Naive thymus-derived CD4-positive, alpha-beta T cell (primary cell): ENCODE results near the gene TFF3. TPM values are rescaled to one million over a fixed set of nuclear protein-coding genes. Genes with fewer than 3 reads are reported as not detected.

Source experiments
- ATAC-seq: fragments of 150-1000 bp; cut with Tn5 transposase; 2 replicates; pipeline ENCODE4 v1.10.0; 2021; ENCODE audit warnings: mild to moderate bottlenecking, moderate library complexity
- CTCF ChIA-PET: fragments of 350-600 bp; sonication (Branson Sonifier 250); formaldehyde crosslinking; loops from one replicate; lab custom pipeline; 2021; ENCODE audit warnings: antibody characterized with exemption; lab: Charles Lee
- POLR2A ChIA-PET: fragments of 350-600 bp; sonication (Branson Sonifier 250); formaldehyde crosslinking; loops from one replicate; lab custom pipeline; 2021; ENCODE audit warnings: antibody characterized with exemption, inconsistent platforms; lab: Charles Lee
- DNase-seq, 9 donors: peaks; one replicate each; pipeline versions ENCODE4 v3.0.0 to v3.0.0-alpha.2; 2020 to 2022; ENCODE audit warnings: mixed read lengths in 1 of 9
- H3K27ac ChIP-seq: one replicate; pipeline ENCODE4 v1.7.0; 2013; ENCODE audit warnings: mild to moderate bottlenecking, low read depth, low read length, moderate library complexity
- H3K27me3 ChIP-seq, 2 donors: one replicate each; pipeline ENCODE4 v1.7.0; 2013; ENCODE audit warnings: low read length in 2 of 2, mild to moderate bottlenecking in 2 of 2, moderate library complexity in 2 of 2; ENCODE audit not compliant: control insufficient read depth in 2 of 2, insufficient read depth in 2 of 2
- H3K36me3 ChIP-seq, 3 experiments: 1 replicate in 2 of 3; 2 replicates in 1 of 3; pipeline ENCODE4 v1.7.0; 2013; ENCODE audit warnings: low read length in 3 of 3, mild to moderate bottlenecking in 3 of 3, moderate library complexity in 1 of 3; ENCODE audit not compliant: insufficient read depth in 3 of 3, control insufficient read depth in 2 of 3
- H3K4me1 ChIP-seq, 2 donors: one replicate each; pipeline ENCODE4 v1.7.0; 2013; ENCODE audit warnings: low read length in 2 of 2, mild to moderate bottlenecking in 2 of 2, moderate library complexity in 1 of 2; ENCODE audit not compliant: control insufficient read depth in 2 of 2, insufficient read depth in 2 of 2
- H3K4me3 ChIP-seq: 2 replicates; pipeline ENCODE4 v1.7.0; 2013; ENCODE audit warnings: mild to moderate bottlenecking, low read length
- H3K9me3 ChIP-seq, 3 experiments: 1 replicate in 2 of 3; 2 replicates in 1 of 3; pipeline ENCODE4 v1.7.0; 2013; ENCODE audit warnings: low read length in 3 of 3; ENCODE audit not compliant: control insufficient read depth in 2 of 3
- H3K27ac Mint-ChIP-seq, 9 donors: one replicate each; pipeline ENCODE4 v1.8.0; 2020 to 2022; ENCODE audit warnings: mixed read lengths in 9 of 9, mild to moderate bottlenecking in 8 of 9, moderate library complexity in 5 of 9, inconsistent platforms in 2 of 9
- H3K27me3 Mint-ChIP-seq, 5 donors: one replicate each; pipeline ENCODE4 v1.8.0; 2021 to 2022; ENCODE audit warnings: mixed read lengths in 5 of 5, mild to moderate bottlenecking in 1 of 5
- H3K36me3 Mint-ChIP-seq, 5 donors: one replicate each; pipeline ENCODE4 v1.8.0; 2020 to 2022; ENCODE audit warnings: mixed read lengths in 5 of 5, mild to moderate bottlenecking in 3 of 5, inconsistent platforms in 1 of 5
- H3K4me1 Mint-ChIP-seq, 7 donors: one replicate each; pipeline ENCODE4 v1.8.0; 2020 to 2022; ENCODE audit warnings: mixed read lengths in 7 of 7, mild to moderate bottlenecking in 3 of 7, inconsistent platforms in 1 of 7
- H3K4me3 Mint-ChIP-seq, 10 donors: one replicate each; pipeline ENCODE4 v1.8.0; 2020 to 2022; ENCODE audit warnings: mild to moderate bottlenecking in 10 of 10, mixed read lengths in 10 of 10, moderate library complexity in 6 of 10, inconsistent platforms in 2 of 10
- H3K9me3 Mint-ChIP-seq, 11 donors: one replicate each; pipeline ENCODE4 v1.8.0; 2020 to 2022; ENCODE audit warnings: mixed read lengths in 11 of 11, mild to moderate bottlenecking in 4 of 11, inconsistent platforms in 1 of 11, moderate library complexity in 1 of 11
- intact Hi-C, 2 donors: fragments of 100-400 bp; cut with micrococcal nuclease; formaldehyde crosslinking; loops; one replicate each; pipeline ENCODE4 v1.15.1; 2023
- polyA plus RNA-seq, 2 donors: library from polyadenylated mRNA; unstranded; fragments of 300-500 nt; fragmentation: Illumina TruSeq; gene quantifications; one replicate each; pipeline ENCODE4 v1.2.3, GENCODE V29; 2021
- total RNA-seq, 6 experiments: library from RNA in 5 of 6; stranded (reverse) in 5 of 6; gene quantifications; 1 replicate in 5 of 6; 2 replicates in 1 of 6; pipeline ENCODE4 v1.2.3 and lab custom pipeline; 2021 to 2026

Gene TFF3
- total and polyA plus RNA-seq, 7 experiments from 2014 or later, result not detected

DNA sequence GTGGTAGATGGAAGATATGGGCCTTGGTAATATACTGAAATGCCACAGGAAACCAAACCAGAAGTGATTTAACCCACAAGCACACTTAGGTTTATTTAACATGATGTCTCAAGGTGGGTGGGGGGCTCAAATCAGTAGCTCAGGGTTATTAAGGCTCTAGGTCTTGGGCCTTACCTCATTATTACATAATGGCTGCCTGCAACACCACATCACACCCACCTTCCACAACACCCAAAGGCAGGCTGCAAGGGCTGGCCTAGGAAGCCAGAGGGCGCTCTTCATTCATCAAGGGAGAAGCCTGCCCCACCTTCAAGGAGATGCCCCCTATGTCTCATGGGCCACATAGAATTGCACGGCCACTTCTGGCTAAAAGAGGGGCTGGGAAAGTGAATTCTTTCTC is 45.1 kb upstream of the TFF3 start:
- H3K4me1 ChIP-seq, result no peaks in the 10 kb centered on the region
- no peak for ATAC-seq
- no peak overlapping the region for H3K27ac ChIP-seq
- Mint-ChIP-seq H3K4me1 (peaks cover 0 to 7% (median 4%) of the 10 kb centered on the region in 7 donors), H3K9me3 (peaks cover 0 to 22% (median 4%) of the 10 kb centered on the region in 11 donors), H3K4me3 (no peak overlapping the region), H3K36me3 (peaks cover 0 to 14% (median 4%) of the 10 kb centered on the region in 5 donors), H3K27ac (no peak overlapping the region), H3K27me3 (peaks cover 0 to 27% (median 0%) of the 10 kb centered on the region in 5 donors)
- H3K36me3 ChIP-seq, result no peaks in the 10 kb centered on the region
- DNase-seq, result no peak
- ChIA-PET POLR2A (no interaction called here), CTCF (interaction anchor here (0.9 kb wide), 1 partner anchor 89 kb away, joined by 3 read pairs; no protein-coding TSS in a partner anchor)
- intact Hi-C loops, result loop anchor here in 1 of 2 donors (5.0 kb wide), 1 partner anchor 42 kb away; the partner anchor contains the start of gene UBASH3A
- no peak overlapping the region for H3K4me3 ChIP-seq
- H3K27me3 ChIP-seq, result no peaks in the 10 kb centered on the region
- H3K9me3 ChIP-seq, result peaks cover 0 to 4% (median 0%) of the 10 kb centered on the region in 3 experiments

DNA sequence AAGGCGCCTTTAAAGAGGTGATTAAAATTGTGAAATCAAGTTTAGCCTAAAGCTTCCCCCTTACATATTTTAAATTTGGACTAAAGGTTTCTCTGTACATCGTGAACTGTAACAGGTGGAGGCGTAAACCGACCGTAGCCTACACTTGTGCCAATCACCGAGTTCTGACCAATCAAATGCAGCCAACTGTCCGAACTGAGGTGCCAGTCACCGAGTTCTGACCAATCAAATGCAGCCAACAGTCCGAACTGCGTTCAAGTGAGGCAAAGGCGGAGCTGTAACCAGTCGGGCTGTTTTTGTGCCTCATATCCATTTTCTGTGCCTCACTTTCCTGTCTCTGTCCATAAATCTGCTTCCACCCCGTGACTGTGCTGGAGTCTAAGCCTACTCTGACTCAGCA is 43.7 kb upstream of the TFF3 start:
- H3K27me3 ChIP-seq, result no peaks in the 10 kb centered on the region
- ChIA-PET CTCF (no interaction called here), POLR2A (no interaction called here)
- no peaks in the 10 kb centered on the region for H3K4me1 ChIP-seq
- ATAC-seq (no peak), DNase-seq (no peak)
- H3K9me3 ChIP-seq, result peaks cover 0 to 7% (median 4%) of the 10 kb centered on the region in 3 experiments
- H3K4me3 ChIP-seq, result no peak overlapping the region
- intact Hi-C loops, result no loop called here
- Mint-ChIP-seq H3K27ac (peak overlapping the region in 1 of 9 donors; percentile 18), H3K4me1 (peaks cover 0 to 5% (median 4%) of the 10 kb centered on the region in 7 donors), H3K36me3 (peaks cover 0 to 19% (median 4%) of the 10 kb centered on the region in 5 donors), H3K4me3 (no peak overlapping the region), H3K9me3 (peaks cover 0 to 36% (median 10%) of the 10 kb centered on the region in 11 donors), H3K27me3 (peaks cover 0 to 27% (median 0%) of the 10 kb centered on the region in 5 donors)
- H3K27ac ChIP-seq, result no peak overlapping the region
- H3K36me3 ChIP-seq, result no peaks in the 10 kb centered on the region

DNA sequence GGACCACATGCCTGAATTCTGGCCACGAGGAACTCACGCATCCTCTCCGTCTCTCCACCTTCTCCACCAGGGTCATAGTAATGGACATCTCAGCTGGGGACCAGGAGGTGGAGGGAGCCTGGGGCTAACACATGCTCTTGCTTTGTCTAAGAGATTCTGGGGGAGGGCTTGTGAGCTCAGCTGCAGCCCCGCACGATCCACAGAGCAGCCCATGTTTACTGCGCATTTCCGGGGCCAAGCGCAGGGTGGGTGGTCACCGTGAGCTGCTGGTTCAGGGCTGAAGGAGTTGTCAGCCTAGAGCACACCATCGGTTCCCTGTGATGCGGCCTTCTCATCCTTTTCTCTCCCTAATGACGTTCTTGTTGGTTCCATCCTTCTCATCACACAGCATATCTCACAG is 43.1 kb upstream of the TFF3 start:
- H3K36me3 ChIP-seq, result no peaks in the 10 kb centered on the region
- peaks cover 0 to 7% (median 4%) of the 10 kb centered on the region in 3 experiments for H3K9me3 ChIP-seq
- CTCF ChIA-PET, result interaction anchor here (0.9 kb wide), 1 partner anchor 99 kb away, joined by 3 read pairs; no protein-coding TSS in a partner anchor
- Mint-ChIP-seq H3K27ac (no peak overlapping the region), H3K4me1 (peaks cover 0 to 4% (median 0%) of the 10 kb centered on the region in 7 donors), H3K36me3 (peaks cover 0 to 19% (median 4%) of the 10 kb centered on the region in 5 donors), H3K27me3 (peaks cover 0 to 24% (median 0%) of the 10 kb centered on the region in 5 donors), H3K9me3 (peaks cover 0 to 40% (median 11%) of the 10 kb centered on the region in 11 donors), H3K4me3 (no peak overlapping the region)
- H3K27me3 ChIP-seq, result no peaks in the 10 kb centered on the region
- ATAC-seq (no peak), DNase-seq (no peak)
- POLR2A ChIA-PET, result no interaction called here
- no peak overlapping the region for H3K27ac ChIP-seq
- H3K4me1 ChIP-seq, result no peaks in the 10 kb centered on the region
- no peak overlapping the region for H3K4me3 ChIP-seq
- intact Hi-C loops, result no loop called here

DNA sequence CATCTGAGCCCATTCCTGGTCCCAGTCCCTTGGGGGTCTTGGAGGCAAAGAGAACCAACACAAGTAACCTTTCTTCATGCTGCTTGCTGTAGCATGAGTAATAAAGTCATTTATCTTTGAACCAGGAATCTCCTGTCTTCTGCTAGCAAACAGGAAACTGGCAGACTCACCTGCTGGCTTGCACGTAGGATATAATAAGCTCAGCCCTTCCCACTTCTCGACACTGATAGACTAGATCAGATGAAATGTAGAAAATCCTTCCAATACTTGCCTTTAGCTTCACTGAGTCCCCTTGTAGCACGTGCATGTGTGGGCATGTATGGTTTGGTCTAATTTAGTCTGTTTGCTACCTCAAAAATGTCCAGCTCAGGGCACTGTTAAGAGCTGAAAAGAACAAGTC is 42.1 kb upstream of the TFF3 start:
- CTCF ChIA-PET, result interaction anchor here (0.9 kb wide), 1 partner anchor 98 kb away, joined by 3 read pairs; no protein-coding TSS in a partner anchor
- H3K27me3 Mint-ChIP-seq, result peaks cover 0 to 21% (median 0%) of the 10 kb centered on the region in 5 donors
- POLR2A ChIA-PET, result no interaction called here

DNA sequence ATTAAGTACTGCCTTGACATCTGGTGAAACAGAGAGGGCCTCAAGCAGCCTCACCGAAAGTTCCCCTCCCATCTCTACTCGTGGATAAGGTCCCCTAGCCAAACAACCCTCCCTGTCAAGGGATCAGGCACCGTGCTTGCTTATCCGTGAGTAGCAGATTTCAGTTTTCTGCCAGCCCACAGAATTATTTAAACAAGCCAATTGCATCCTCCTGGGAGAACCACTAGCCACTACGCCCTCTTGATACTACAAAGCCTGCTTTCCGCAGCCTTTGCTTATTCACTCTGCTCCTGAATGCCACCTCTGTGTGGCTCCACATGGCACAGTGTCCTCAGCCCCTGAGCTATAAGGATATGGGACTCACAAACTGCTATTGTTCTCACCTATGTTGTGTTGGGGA is 41.4 kb upstream of the TFF3 start:
- no peak for ATAC-seq
- Histone ChIP-seq H3K36me3 (no peaks in the 10 kb centered on the region), H3K9me3 (peaks cover 0 to 7% (median 4%) of the 10 kb centered on the region in 3 experiments), H3K27ac (no peak overlapping the region), H3K27me3 (no peaks in the 10 kb centered on the region), H3K4me3 (no peak overlapping the region), H3K4me1 (no peaks in the 10 kb centered on the region)
- Mint-ChIP-seq H3K27ac (no peak overlapping the region), H3K36me3 (peaks cover 0 to 19% (median 4%) of the 10 kb centered on the region in 5 donors), H3K4me1 (peaks cover 0 to 4% (median 0%) of the 10 kb centered on the region in 7 donors), H3K4me3 (no peak overlapping the region), H3K27me3 (peaks cover 0 to 17% (median 0%) of the 10 kb centered on the region in 5 donors), H3K9me3 (peaks cover 0 to 40% (median 11%) of the 10 kb centered on the region in 11 donors)
- DNase-seq, result no peak
- ChIA-PET CTCF (interaction anchor here (0.6 kb wide), 1 partner anchor 470 kb away, joined by 3 read pairs; no protein-coding TSS in a partner anchor), POLR2A (no interaction called here)
- intact Hi-C loops, result no loop called here

More for the DNA sequence above, 42.1 kb upstream of the TFF3 start:
- no peak overlapping the region for H3K4me3 Mint-ChIP-seq
- no peak for DNase-seq
- H3K9me3 Mint-ChIP-seq, result peaks cover 0 to 40% (median 11%) of the 10 kb centered on the region in 11 donors
- H3K4me3 ChIP-seq, result no peak overlapping the region
- peaks cover 0 to 7% (median 4%) of the 10 kb centered on the region in 3 experiments for H3K9me3 ChIP-seq
- no peaks in the 10 kb centered on the region for H3K4me1 ChIP-seq
- intact Hi-C loops, result no loop called here
- no peaks in the 10 kb centered on the region for H3K27me3 ChIP-seq
- H3K4me1 Mint-ChIP-seq, result peaks cover 0 to 4% (median 0%) of the 10 kb centered on the region in 7 donors
- peaks cover 0 to 19% (median 4%) of the 10 kb centered on the region in 5 donors for H3K36me3 Mint-ChIP-seq
- no peak overlapping the region for H3K27ac Mint-ChIP-seq
- no peak overlapping the region for H3K27ac ChIP-seq
- ATAC-seq, result no peak
- H3K36me3 ChIP-seq, result no peaks in the 10 kb centered on the region

DNA sequence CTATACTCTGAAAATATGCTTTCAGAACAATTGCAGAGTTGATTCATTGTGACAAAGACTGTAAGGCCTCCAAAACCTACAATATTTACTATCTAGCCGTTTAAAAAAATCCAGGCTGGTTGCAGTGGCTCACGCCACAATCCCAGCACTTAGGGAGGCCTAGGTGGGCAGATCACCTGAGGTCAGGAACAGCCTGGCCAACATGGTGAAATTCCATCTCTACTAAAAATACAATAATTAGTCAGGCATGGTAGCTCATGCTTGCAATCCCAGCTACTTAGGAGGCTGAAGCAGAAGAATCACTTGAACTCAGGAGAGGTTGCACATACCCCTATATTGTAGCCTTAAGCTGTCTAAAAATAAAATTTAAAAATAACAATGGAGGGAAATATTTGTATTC is 40.8 kb upstream of the TFF3 start:
- H3K27me3 Mint-ChIP-seq, result peaks cover 0 to 17% (median 0%) of the 10 kb centered on the region in 5 donors
- peaks cover 0 to 19% (median 4%) of the 10 kb centered on the region in 5 donors for H3K36me3 Mint-ChIP-seq
- ATAC-seq (no peak), DNase-seq (no peak)
- no peak overlapping the region for H3K27ac ChIP-seq
- H3K9me3 ChIP-seq, result peaks cover 0 to 7% (median 4%) of the 10 kb centered on the region in 3 experiments
- no peaks in the 10 kb centered on the region for H3K4me1 ChIP-seq
- ChIA-PET CTCF (no interaction called here), POLR2A (interaction anchor here (0.6 kb wide), 1 partner anchor 219 kb away, joined by 3 read pairs; no protein-coding TSS in a partner anchor)
- H3K36me3 ChIP-seq, result no peaks in the 10 kb centered on the region
- no peak overlapping the region for H3K27ac Mint-ChIP-seq
- H3K4me3 Mint-ChIP-seq, result no peak overlapping the region
- peaks cover 0 to 40% (median 13%) of the 10 kb centered on the region in 11 donors for H3K9me3 Mint-ChIP-seq
- no peak overlapping the region for H3K4me3 ChIP-seq
- H3K4me1 Mint-ChIP-seq, result peaks cover 0 to 4% (median 0%) of the 10 kb centered on the region in 7 donors
- intact Hi-C loops, result no loop called here
- no peaks in the 10 kb centered on the region for H3K27me3 ChIP-seq
